ENCODE results near the gene UBAC1.

UBAC1 gene

GRCh38 chr9:136004219-136004618, 43.0 kb upstream of the UBAC1 start:
- Histone ChIP-seq H3K27me3 (ENCODE audit: control insufficient read depth in 1 of 2, insufficient read depth in 2 of 2, low read length in 2 of 2) (no peaks in the 10 kb centered on the region), H3K27ac (ENCODE audit: low read depth, low read length) (no peak overlapping the region), H3K4me1 (ENCODE audit: control insufficient read depth in 1 of 2, insufficient read depth in 2 of 2, low read length in 2 of 2) (no peaks in the 10 kb centered on the region), H3K9ac (ENCODE audit: low read depth in 1 of 2, low read length in 2 of 2) (no peak overlapping the region), H3K4me3 (ENCODE audit: low read depth in 1 of 2, low read length in 2 of 2) (no peak overlapping the region), H3K36me3 (ENCODE audit: control insufficient read depth in 1 of 2, insufficient read depth in 2 of 2, low read length in 2 of 2) (peaks cover 0 to 4% of the 10 kb centered on the region in 2 donors), H3K9me3 (ENCODE audit: control insufficient read depth in 1 of 2, low read length in 2 of 2) (no peaks in the 10 kb centered on the region)

DNA sequence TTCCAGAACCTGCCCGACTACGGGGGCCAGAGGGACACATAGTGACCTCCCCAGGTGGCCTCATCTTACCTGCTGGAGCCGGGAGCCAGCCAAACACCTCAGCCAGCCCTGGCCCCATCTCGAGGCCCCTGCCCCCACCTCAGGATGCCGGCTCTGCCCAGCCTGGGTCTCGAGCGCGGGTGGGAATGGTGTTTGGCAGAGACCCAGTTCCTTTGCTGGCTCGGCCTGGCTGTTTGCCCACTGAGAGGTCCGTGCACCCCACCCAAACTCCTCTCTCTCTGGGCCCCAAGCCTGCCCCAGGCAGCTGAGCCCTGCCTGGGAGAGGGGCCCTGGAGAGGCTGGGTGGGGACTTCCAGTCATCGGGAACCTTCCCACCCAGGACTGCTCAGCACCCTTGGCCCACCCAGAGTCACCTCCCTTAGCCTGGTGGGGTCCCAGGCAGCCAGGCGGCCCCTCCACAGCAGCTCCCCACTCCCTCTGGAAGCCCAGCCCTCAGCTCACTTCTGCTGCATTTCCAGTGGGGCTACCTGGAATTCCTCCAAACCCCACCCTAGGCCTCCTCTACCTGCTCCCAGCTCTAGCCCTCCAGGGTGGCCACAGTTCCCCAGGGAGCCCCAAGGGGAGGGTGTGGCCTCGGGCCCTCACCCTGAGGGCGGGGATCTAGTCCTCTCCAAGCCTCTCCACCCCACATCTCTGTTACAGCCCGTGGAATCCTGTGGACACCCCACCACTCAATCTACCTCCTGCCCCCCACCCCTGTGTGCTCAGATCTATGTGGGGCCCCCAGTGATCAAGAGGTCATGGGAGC, 42.4 kb upstream of the UBAC1 start:
- H3K4me3 ChIP-seq (ENCODE audit: low read depth in 1 of 2, low read length in 2 of 2) = no peak overlapping the region
- no peaks in the 10 kb centered on the region for H3K4me1 ChIP-seq (ENCODE audit: control insufficient read depth in 1 of 2, insufficient read depth in 2 of 2, low read length in 2 of 2)
- H3K27ac ChIP-seq (ENCODE audit: low read depth, low read length) = no peak overlapping the region
- no peaks in the 10 kb centered on the region for H3K27me3 ChIP-seq (ENCODE audit: control insufficient read depth in 1 of 2, insufficient read depth in 2 of 2, low read length in 2 of 2)
- no peak overlapping the region for H3K9ac ChIP-seq (ENCODE audit: low read depth in 1 of 2, low read length in 2 of 2)
- H3K9me3 ChIP-seq (ENCODE audit: control insufficient read depth in 1 of 2, low read length in 2 of 2) = no peaks in the 10 kb centered on the region
- no peaks in the 10 kb centered on the region for H3K36me3 ChIP-seq (ENCODE audit: control insufficient read depth in 1 of 2, insufficient read depth in 2 of 2, low read length in 2 of 2)

- H3K36me3 ChIP-seq (ENCODE audit: control insufficient read depth in 1 of 2, insufficient read depth in 2 of 2, low read length in 2 of 2) = no peaks in the 10 kb centered on the region
- no peak overlapping the region for H3K27ac ChIP-seq (ENCODE audit: low read depth, low read length)
- H3K4me1 ChIP-seq (ENCODE audit: control insufficient read depth in 1 of 2, insufficient read depth in 2 of 2, low read length in 2 of 2) = no peaks in the 10 kb centered on the region
- H3K27me3 ChIP-seq (ENCODE audit: control insufficient read depth in 1 of 2, insufficient read depth in 2 of 2, low read length in 2 of 2) = no peaks in the 10 kb centered on the region
- H3K9me3 ChIP-seq (ENCODE audit: control insufficient read depth in 1 of 2, low read length in 2 of 2) = no peaks in the 10 kb centered on the region
- H3K4me3 ChIP-seq (ENCODE audit: low read depth in 1 of 2, low read length in 2 of 2) = no peak overlapping the region
- no peak overlapping the region for H3K9ac ChIP-seq (ENCODE audit: low read depth in 1 of 2, low read length in 2 of 2)
Measured at GRCh38 chr9:136002881-136003280, 41.7 kb upstream of the UBAC1 start.

GRCh38 chr9:136002215-136002614, 41.0 kb upstream of the UBAC1 start:
- Histone ChIP-seq H3K36me3 (ENCODE audit: control insufficient read depth in 1 of 2, insufficient read depth in 2 of 2, low read length in 2 of 2) (no peaks in the 10 kb centered on the region), H3K27ac (ENCODE audit: low read depth, low read length) (no peak overlapping the region), H3K9me3 (ENCODE audit: control insufficient read depth in 1 of 2, low read length in 2 of 2) (no peaks in the 10 kb centered on the region), H3K4me3 (ENCODE audit: low read depth in 1 of 2, low read length in 2 of 2) (no peak overlapping the region), H3K9ac (ENCODE audit: low read depth in 1 of 2, low read length in 2 of 2) (no peak overlapping the region), H3K27me3 (ENCODE audit: control insufficient read depth in 1 of 2, insufficient read depth in 2 of 2, low read length in 2 of 2) (no peaks in the 10 kb centered on the region), H3K4me1 (ENCODE audit: control insufficient read depth in 1 of 2, insufficient read depth in 2 of 2, low read length in 2 of 2) (no peaks in the 10 kb centered on the region)

DNA sequence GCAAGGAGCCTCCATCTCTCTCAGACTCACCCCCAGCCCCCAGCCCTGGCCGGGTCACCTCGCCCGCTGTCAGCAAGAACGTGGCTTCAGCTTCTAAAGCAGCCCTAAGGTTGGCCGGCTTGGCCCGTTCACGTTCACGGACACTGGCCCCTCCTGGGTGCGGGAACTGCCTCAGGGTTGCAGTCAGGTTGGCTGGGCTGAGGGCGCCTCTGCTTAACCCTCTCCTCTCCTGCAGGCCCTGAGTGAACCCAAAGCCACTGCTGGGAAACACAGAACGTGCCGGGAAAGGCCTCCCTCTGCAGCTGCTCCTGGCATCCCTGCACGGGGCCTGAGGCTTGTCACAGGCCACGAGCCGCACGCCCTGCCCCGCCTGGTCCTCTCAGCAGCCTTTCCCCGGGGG, 40.1 kb upstream of the UBAC1 start:
- H3K36me3 ChIP-seq (ENCODE audit: control insufficient read depth in 1 of 2, insufficient read depth in 2 of 2, low read length in 2 of 2) = no peaks in the 10 kb centered on the region
- no peaks in the 10 kb centered on the region for H3K4me1 ChIP-seq (ENCODE audit: control insufficient read depth in 1 of 2, insufficient read depth in 2 of 2, low read length in 2 of 2)
- no peak overlapping the region for H3K9ac ChIP-seq (ENCODE audit: low read depth in 1 of 2, low read length in 2 of 2)
- no peak overlapping the region for H3K27ac ChIP-seq (ENCODE audit: low read depth, low read length)
- H3K27me3 ChIP-seq (ENCODE audit: control insufficient read depth in 1 of 2, insufficient read depth in 2 of 2, low read length in 2 of 2) = no peaks in the 10 kb centered on the region
- H3K9me3 ChIP-seq (ENCODE audit: control insufficient read depth in 1 of 2, low read length in 2 of 2) = no peaks in the 10 kb centered on the region
- no peak overlapping the region for H3K4me3 ChIP-seq (ENCODE audit: low read depth in 1 of 2, low read length in 2 of 2)

GRCh38 chr9:135998410-135999071, 37.4 kb upstream of the UBAC1 start:
- Histone ChIP-seq H3K27ac (ENCODE audit: low read depth, low read length) (no peak overlapping the region), H3K27me3 (ENCODE audit: control insufficient read depth in 1 of 2, insufficient read depth in 2 of 2, low read length in 2 of 2) (no peaks in the 10 kb centered on the region), H3K4me1 (ENCODE audit: control insufficient read depth in 1 of 2, insufficient read depth in 2 of 2, low read length in 2 of 2) (no peaks in the 10 kb centered on the region)

DNA sequence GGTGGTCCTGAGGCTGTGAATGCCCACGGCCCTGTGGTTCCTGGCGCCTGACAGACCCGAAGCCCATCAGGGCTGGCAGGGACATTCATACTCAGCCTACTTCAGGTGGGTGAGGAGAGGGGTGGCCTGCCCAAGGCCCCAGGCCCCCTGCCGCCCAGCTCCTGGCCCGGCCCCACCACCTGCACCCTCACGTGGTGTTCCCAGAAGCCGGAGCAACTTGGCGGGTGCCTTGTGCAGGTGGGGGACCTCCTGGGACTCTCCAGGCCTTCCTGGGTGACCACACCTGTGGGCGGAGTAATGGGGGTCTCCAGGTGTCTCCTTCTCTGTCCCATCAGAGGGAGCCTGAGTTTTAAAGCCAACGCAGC, 36.8 kb upstream of the UBAC1 start:
- peaks cover 2 to 4% of the 10 kb centered on the region in 2 donors for H3K4me1 ChIP-seq (ENCODE audit: control insufficient read depth in 1 of 2, insufficient read depth in 2 of 2, low read length in 2 of 2)

More at GRCh38 chr9:135998410-135999071, 37.4 kb upstream of the UBAC1 start:
- no peaks in the 10 kb centered on the region for H3K36me3 ChIP-seq (ENCODE audit: control insufficient read depth in 1 of 2, insufficient read depth in 2 of 2, low read length in 2 of 2)
- no peak overlapping the region for H3K4me3 ChIP-seq (ENCODE audit: low read depth in 1 of 2, low read length in 2 of 2)
- H3K9ac ChIP-seq (ENCODE audit: low read depth in 1 of 2, low read length in 2 of 2) = no peak overlapping the region
- H3K9me3 ChIP-seq (ENCODE audit: control insufficient read depth in 1 of 2, low read length in 2 of 2) = no peaks in the 10 kb centered on the region

GRCh38 chr9:135997090-135998015, 36.2 kb upstream of the UBAC1 start:
- Histone ChIP-seq H3K4me1 (ENCODE audit: control insufficient read depth in 1 of 2, insufficient read depth in 2 of 2, low read length in 2 of 2) (peaks cover 8 to 10% of the 10 kb centered on the region in 2 donors), H3K27ac (ENCODE audit: low read depth, low read length) (no peak overlapping the region), H3K4me3 (ENCODE audit: low read depth in 1 of 2, low read length in 2 of 2) (no peak overlapping the region), H3K9me3 (ENCODE audit: control insufficient read depth in 1 of 2, low read length in 2 of 2) (no peaks in the 10 kb centered on the region), H3K27me3 (ENCODE audit: control insufficient read depth in 1 of 2, insufficient read depth in 2 of 2, low read length in 2 of 2) (no peaks in the 10 kb centered on the region), H3K36me3 (ENCODE audit: control insufficient read depth in 1 of 2, insufficient read depth in 2 of 2, low read length in 2 of 2) (no peaks in the 10 kb centered on the region), H3K9ac (ENCODE audit: low read depth in 1 of 2, low read length in 2 of 2) (no peak overlapping the region)

More for the DNA sequence above, 36.8 kb upstream of the UBAC1 start:
- Histone ChIP-seq H3K9ac (ENCODE audit: low read depth in 1 of 2, low read length in 2 of 2) (no peak overlapping the region), H3K9me3 (ENCODE audit: control insufficient read depth in 1 of 2, low read length in 2 of 2) (no peaks in the 10 kb centered on the region), H3K4me3 (ENCODE audit: low read depth in 1 of 2, low read length in 2 of 2) (no peak overlapping the region), H3K27me3 (ENCODE audit: control insufficient read depth in 1 of 2, insufficient read depth in 2 of 2, low read length in 2 of 2) (no peaks in the 10 kb centered on the region), H3K27ac (ENCODE audit: low read depth, low read length) (no peak overlapping the region), H3K36me3 (ENCODE audit: control insufficient read depth in 1 of 2, insufficient read depth in 2 of 2, low read length in 2 of 2) (no peaks in the 10 kb centered on the region)

- Histone ChIP-seq H3K9me3 (ENCODE audit: control insufficient read depth in 1 of 2, low read length in 2 of 2) (no peaks in the 10 kb centered on the region), H3K36me3 (ENCODE audit: control insufficient read depth in 1 of 2, insufficient read depth in 2 of 2, low read length in 2 of 2) (no peaks in the 10 kb centered on the region), H3K4me1 (ENCODE audit: control insufficient read depth in 1 of 2, insufficient read depth in 2 of 2, low read length in 2 of 2) (peaks cover 10 to 16% of the 10 kb centered on the region in 2 donors), H3K27me3 (ENCODE audit: control insufficient read depth in 1 of 2, insufficient read depth in 2 of 2, low read length in 2 of 2) (no peaks in the 10 kb centered on the region), H3K27ac (ENCODE audit: low read depth, low read length) (no peak overlapping the region), H3K4me3 (ENCODE audit: low read depth in 1 of 2, low read length in 2 of 2) (no peak overlapping the region), H3K9ac (ENCODE audit: low read depth in 1 of 2, low read length in 2 of 2) (no peak overlapping the region)
Measured at GRCh38 chr9:135995816-135996215, 34.6 kb upstream of the UBAC1 start.

Measured in duodenal mucosa (tissue), 2 donors.